Transverse colon (tissue), 4 donors: ENCODE measurements around the gene WASF2. TPM values are rescaled to one million over a fixed set of nuclear protein-coding genes. Genes with fewer than 3 reads are reported as not detected.
A peak's percentile ranks its signal among the peaks of the same experiment; 100 is the strongest.

ENCODE experiments used
- DNase-seq: peaks from one replicate; pipeline ENCODE4 v3.0.0-alpha.2; 2019
- H3K27ac ChIP-seq, 4 donors: fragments of 200-600 bp; sonication (generic); 2 replicates each; pipeline ENCODE4 v1.5.1; 2016 to 2018; ENCODE audit warnings: inconsistent platforms in 4 of 4
- H3K27me3 ChIP-seq: fragments of 200-600 bp; sonication (generic); 2 replicates; pipeline ENCODE4 v1.5.1; 2017; ENCODE audit warnings: inconsistent platforms
- H3K36me3 ChIP-seq, 4 donors: fragments of 200-600 bp; sonication (generic); 2 replicates each; pipeline ENCODE4 v1.5.1; 2017 to 2019; ENCODE audit warnings: inconsistent platforms in 4 of 4
- H3K4me1 ChIP-seq, 4 donors: fragments of 200-600 bp; sonication (generic); 2 replicates each; pipeline ENCODE4 v1.5.1; 2017 to 2020; ENCODE audit warnings: inconsistent platforms in 4 of 4
- H3K4me3 ChIP-seq, 4 donors: fragments of 200-600 bp; sonication (generic); 1 replicate in 1 of 4; 2 replicates in 3 of 4; pipeline versions ENCODE4 v1.5.1 to v1.6.1; 2017 to 2019; ENCODE audit warnings: inconsistent platforms in 4 of 4
- H3K9me3 ChIP-seq, 2 donors: fragments of 200-600 bp; sonication (generic); 2 replicates each; pipeline ENCODE4 v1.5.1; 2017 to 2019; ENCODE audit warnings: inconsistent platforms in 2 of 2
- EP300 ChIP-seq: sonication (generic); formaldehyde crosslinking; IDR thresholded peaks from one replicate; pipeline ENCODE4 v1.6.1; 2017; ENCODE audit warnings: antibody characterized with exemption, low read depth
- POLR2A ChIP-seq: fragments of 450-650 bp; IDR thresholded peaks from one replicate; pipeline ENCODE4 v1.6.1; 2016; ENCODE audit warnings: antibody characterized with exemption, mild to moderate bottlenecking, moderate library complexity
- POLR2AphosphoS5 ChIP-seq, 3 donors: sonication (generic); formaldehyde crosslinking; IDR thresholded peaks; one replicate each; pipeline ENCODE4 v1.6.1; 2016; ENCODE audit warnings: antibody characterized with exemption in 3 of 3
- WGBS, 2 donors: methylation state at CpG; one replicate each; pipeline ENCODE4 v1.1.5; 2018; ENCODE audit warnings: low coverage in 1 of 2; 5-methylcytosine and 5-hydroxymethylcytosine counted together
- in situ Hi-C, 4 donors: fragments of 200-750 bp; cut with MboI; loops; one replicate each; pipeline versions ENCODE4 v1.15.0 to v1.15.1; 2017; ENCODE audit warnings: low sequenced_read_pairs in 3 of 4, low pct_ligation_motif_present in 1 of 4, low pct_unique_long_range_greater_than_20kb in 1 of 4
- intact Hi-C: fragments of 100-400 bp; cut with DNase I; formaldehyde crosslinking; loops from one replicate; pipeline ENCODE4 v1.15.1; 2023; ENCODE audit warnings: low total_unique reads
- total RNA-seq, 4 donors: library from RNA; depleted of rRNA; stranded (reverse); fragments of >200 nt; gene quantifications; one replicate each; pipeline ENCODE4 v1.1.0, GENCODE V29; 2016
- TF ChIP-seq, protein P1 (sequence below), 5 experiments: fragments of 200-600 bp in 3 of 5; fragments of 450-650 bp in 2 of 5; sonication (generic) in 3 of 5; IDR thresholded peaks; 1 replicate in 2 of 5; 2 replicates in 3 of 5; pipeline ENCODE4 v1.5.1; 2016 to 2017; ENCODE audit warnings: antibody characterized with exemption in 5 of 5, inconsistent platforms in 3 of 5, mild to moderate bottlenecking in 2 of 5, moderate library complexity in 1 of 5

Gene WASF2
- total RNA-seq, 4 donors from 2014 or later = 34.6 to 114 (median 60.9) TPM

DNA sequence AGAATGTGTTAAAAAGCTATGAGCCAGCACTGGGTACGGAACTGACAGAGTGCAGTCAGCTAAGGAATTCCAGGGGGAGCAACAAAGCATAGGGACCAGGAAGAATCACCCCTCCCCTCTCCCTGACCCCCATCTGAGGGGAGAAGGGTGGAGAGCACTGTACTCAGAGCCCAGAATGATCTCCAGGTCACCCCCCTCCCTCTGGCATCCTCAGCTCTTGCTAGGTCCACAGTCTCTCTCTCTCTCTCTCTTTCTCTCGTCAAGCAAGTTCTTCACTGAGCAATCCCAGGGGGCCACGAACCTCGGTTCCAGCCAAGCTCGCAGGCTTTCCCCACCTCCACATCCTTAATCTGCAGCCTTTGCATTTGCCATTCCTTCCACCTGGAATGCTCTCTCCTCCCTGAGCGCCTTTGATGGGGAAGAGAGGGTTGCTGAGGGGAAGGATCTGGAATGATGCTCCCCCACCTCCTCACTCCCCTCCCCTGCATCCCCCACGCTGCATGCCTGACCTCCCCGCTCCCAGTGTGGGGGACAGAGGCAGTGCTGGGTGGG, 6.7 kb upstream of the WASF2 start:
- intact Hi-C loops = no loop called here
- no peak overlapping the region for H3K27ac ChIP-seq
- in situ Hi-C loops = no loop called here
- no peak overlapping the region for H3K4me3 ChIP-seq
- peaks cover 10 to 15% (median 13%) of the 10 kb centered on the region in 4 donors for H3K4me1 ChIP-seq
- DNase-seq = no peak
- H3K27me3 ChIP-seq = no peaks in the 10 kb centered on the region
- TF ChIP-seq POLR2AphosphoS5 (IDR thresholded peaks at IDR 0.05) (no peak), EP300 (no peak)
- TF ChIP-seq, protein P1, sequence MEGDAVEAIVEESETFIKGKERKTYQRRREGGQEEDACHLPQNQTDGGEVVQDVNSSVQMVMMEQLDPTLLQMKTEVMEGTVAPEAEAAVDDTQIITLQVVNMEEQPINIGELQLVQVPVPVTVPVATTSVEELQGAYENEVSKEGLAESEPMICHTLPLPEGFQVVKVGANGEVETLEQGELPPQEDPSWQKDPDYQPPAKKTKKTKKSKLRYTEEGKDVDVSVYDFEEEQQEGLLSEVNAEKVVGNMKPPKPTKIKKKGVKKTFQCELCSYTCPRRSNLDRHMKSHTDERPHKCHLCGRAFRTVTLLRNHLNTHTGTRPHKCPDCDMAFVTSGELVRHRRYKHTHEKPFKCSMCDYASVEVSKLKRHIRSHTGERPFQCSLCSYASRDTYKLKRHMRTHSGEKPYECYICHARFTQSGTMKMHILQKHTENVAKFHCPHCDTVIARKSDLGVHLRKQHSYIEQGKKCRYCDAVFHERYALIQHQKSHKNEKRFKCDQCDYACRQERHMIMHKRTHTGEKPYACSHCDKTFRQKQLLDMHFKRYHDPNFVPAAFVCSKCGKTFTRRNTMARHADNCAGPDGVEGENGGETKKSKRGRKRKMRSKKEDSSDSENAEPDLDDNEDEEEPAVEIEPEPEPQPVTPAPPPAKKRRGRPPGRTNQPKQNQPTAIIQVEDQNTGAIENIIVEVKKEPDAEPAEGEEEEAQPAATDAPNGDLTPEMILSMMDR (IDR thresholded peaks at IDR 0.05) = peak in 2 of 5 experiments; percentile 10 to 12
- no peaks in the 10 kb centered on the region for H3K36me3 ChIP-seq
- no peaks in the 10 kb centered on the region for H3K9me3 ChIP-seq
- WGBS, 2 donors = 28 to 65% methylated on average over 2 to 8 of the region's 8 CpGs

DNA sequence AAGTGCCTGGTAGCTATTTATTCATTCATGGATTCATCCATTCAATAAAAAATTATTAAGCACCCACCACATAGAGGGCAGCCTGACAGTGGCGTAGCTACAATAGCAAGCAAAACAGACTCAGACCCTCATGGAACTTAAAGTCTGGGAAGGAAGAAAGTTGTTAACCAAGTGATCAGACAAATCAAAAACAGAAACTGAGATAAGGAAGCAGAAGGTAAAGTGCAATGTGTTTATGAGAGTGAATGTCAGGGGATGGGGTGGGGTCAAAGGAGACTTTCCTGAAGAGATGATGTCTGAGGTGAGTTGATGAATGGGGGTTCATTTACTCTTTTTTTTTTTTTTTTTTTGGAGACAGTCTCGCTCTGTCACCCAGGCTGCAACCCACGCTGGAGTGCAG, 2.8 kb upstream of the WASF2 start:
- DNase-seq = no peak
- in situ Hi-C loops = no loop called here
- peaks cover 26 to 38% (median 32%) of the 10 kb centered on the region in 4 donors for H3K4me1 ChIP-seq
- no peak overlapping the region for H3K4me3 ChIP-seq
- no peaks in the 10 kb centered on the region for H3K36me3 ChIP-seq
- H3K27me3 ChIP-seq = no peaks in the 10 kb centered on the region
- intact Hi-C loops = loop anchor here (5.0 kb wide), 1 partner anchor 75 kb away; no protein-coding TSS in a partner anchor
- peak overlapping the region; percentile 96 to 100 (median 99) for H3K27ac ChIP-seq
- H3K9me3 ChIP-seq = no peaks in the 10 kb centered on the region
- TF ChIP-seq POLR2A (no peak), POLR2AphosphoS5 (IDR thresholded peaks at IDR 0.05) (no peak)
- WGBS, 2 donors = 88 to 96% methylated on average over 1 to 3 of the region's 3 CpGs

DNA sequence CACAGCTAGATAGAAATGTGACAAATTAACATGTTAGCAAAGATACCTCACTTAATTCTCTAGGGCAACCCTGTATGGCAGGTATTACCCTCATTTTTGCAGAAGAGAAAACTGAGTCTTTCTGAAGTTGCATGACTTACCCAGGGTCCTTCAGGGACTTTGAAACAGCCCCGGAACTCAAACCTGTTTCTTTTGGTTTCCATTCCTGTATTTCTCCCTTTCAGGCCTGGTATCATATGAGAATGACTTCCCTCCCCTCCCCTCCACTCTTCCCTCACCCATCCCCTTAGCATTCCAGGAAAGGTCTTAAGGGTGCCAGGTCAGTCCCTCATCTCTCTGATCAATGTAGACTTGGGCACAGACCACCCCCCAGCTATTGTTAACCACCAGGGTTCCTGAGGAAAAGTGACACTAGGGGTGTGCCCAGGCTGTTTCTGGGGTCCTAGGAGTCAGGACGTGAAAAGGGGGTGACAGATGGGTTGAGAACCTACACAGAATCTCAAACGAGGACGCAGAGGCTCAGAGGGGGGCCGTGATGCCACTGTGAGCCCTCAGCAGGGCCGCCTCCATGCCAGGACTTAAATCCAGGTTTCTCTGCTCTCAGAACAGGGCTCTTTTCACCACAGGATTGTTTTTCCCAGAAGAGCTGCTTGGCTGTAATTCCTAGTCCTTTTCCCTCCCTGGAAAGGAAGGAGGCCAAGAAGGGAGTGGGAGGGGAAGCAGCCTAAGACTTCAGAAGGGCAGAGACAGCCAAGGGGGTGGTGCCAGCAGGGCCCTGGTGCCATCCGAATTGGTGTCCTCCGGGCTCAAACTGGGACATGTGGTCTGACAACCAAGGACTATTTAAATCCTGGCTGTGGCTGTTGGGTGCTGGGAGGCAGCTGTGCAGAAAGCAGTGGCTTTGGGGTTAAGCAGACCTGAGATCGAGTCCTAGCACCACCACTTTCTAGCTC, 2.1 kb upstream of the WASF2 start:
- peaks cover 27 to 42% (median 33%) of the 10 kb centered on the region in 4 donors for H3K4me1 ChIP-seq
- DNase-seq = peak; percentile 35
- no peaks in the 10 kb centered on the region for H3K27me3 ChIP-seq
- no peaks in the 10 kb centered on the region for H3K36me3 ChIP-seq
- H3K9me3 ChIP-seq = no peaks in the 10 kb centered on the region
- in situ Hi-C loops (no loop called here), intact Hi-C loops (loop anchor here (5.0 kb wide), 1 partner anchor 75 kb away; no protein-coding TSS in a partner anchor)
- peak overlapping the region; percentile 96 to 100 (median 99) for H3K27ac ChIP-seq
- WGBS, 2 donors = 43 to 71% methylated on average over 1 to 9 of the region's 9 CpGs
- TF ChIP-seq POLR2AphosphoS5 (IDR thresholded peaks at IDR 0.05) (no peak), EP300 (no peak), POLR2A (no peak)
- TF ChIP-seq, protein P1 (IDR thresholded peaks at IDR 0.05) = no peak
- no peak overlapping the region for H3K4me3 ChIP-seq

DNA sequence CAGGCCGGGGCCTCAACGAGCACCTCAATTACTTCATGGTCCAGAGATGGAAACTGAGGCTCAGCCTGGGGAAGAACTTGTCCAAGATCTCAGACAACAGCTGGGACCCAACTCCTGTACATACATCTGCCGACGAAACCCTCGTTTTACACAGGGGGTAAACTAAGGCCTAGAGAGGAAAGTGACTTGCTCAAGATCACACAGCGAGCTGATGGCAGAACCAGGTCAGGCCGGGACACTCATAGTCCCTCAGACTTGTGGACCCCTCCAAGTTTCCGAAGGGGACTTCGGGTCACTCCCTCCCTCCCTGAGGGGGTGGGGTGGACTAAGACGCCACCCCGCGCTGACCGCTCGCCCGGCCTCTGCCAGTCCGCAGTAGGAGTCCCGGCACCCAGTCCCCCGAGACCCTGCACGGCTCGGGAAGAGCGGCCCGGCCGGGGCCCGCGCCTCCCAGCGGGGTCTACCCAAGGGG, 430 bp downstream of the WASF2 start:
- WGBS, 2 donors = 0 to 1% methylated on average over 2 to 24 of the region's 26 CpGs
- intact Hi-C loops = no loop called here
- peaks cover 27 to 60% (median 38%) of the 10 kb centered on the region in 4 donors for H3K4me1 ChIP-seq

More for the DNA sequence above, 430 bp downstream of the WASF2 start:
- Histone ChIP-seq H3K9me3 (no peaks in the 10 kb centered on the region), H3K4me3 (peak overlapping the region; percentile 80 to 100 (median 90)), H3K36me3 (no peaks in the 10 kb centered on the region), H3K27ac (peak overlapping the region; percentile 96 to 100 (median 99)), H3K27me3 (no peaks in the 10 kb centered on the region)
- DNase-seq = peak; percentile 41
- TF ChIP-seq, protein P1 (IDR thresholded peaks at IDR 0.05) = no peak
- TF ChIP-seq POLR2A (no peak), EP300 (no peak), POLR2AphosphoS5 (IDR thresholded peaks at IDR 0.05) (no peak)
- in situ Hi-C loops = no loop called here
